ENCODE results near the gene GBE1. TPM values are rescaled to one million over a fixed set of nuclear protein-coding genes. Genes with fewer than 3 reads are reported as not detected.

Gene GBE1
- total RNA-seq, 4 donors from 2014 or later = 127 to 319 (median 239) TPM

DNA sequence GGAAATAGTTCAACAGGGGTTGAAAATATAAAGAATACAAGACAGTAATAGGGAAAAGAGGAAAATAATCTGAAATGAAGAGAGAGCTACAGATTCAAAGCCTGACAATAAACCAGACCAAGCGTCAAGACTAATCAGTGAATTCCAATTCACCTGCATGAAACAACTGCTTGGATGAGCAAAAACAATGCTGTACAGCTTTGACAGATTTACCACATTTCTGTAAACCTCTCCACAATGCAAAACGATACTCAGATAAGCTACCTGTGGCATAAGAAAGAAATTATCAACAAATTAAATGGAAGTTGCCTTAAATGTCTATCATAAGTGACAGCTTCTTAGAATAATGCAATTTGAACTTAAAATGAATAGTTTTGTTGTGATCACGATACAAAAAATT is 65.4 kb downstream of the GBE1 start:
- ATAC-seq (no peak), DNase-seq (no peak)
- Histone ChIP-seq H3K4me1 (peaks cover 0 to 17% of the 10 kb centered on the region in 2 donors), H3K9me3 (no peaks in the 10 kb centered on the region), H3K36me3 (peaks cover 0 to 13% of the 10 kb centered on the region in 2 donors), H3K27ac (no peak overlapping the region), H3K4me3 (no peak overlapping the region), H3K27me3 (no peaks in the 10 kb centered on the region)
- in situ Hi-C loops (cut with MboI; ENCODE audit: low sequenced_read_pairs in 4 of 4) = no loop called here
- no peak for TF ChIP-seq POLR2A (IDR thresholded peaks at IDR 0.05)
- TF ChIP-seq, protein P1, sequence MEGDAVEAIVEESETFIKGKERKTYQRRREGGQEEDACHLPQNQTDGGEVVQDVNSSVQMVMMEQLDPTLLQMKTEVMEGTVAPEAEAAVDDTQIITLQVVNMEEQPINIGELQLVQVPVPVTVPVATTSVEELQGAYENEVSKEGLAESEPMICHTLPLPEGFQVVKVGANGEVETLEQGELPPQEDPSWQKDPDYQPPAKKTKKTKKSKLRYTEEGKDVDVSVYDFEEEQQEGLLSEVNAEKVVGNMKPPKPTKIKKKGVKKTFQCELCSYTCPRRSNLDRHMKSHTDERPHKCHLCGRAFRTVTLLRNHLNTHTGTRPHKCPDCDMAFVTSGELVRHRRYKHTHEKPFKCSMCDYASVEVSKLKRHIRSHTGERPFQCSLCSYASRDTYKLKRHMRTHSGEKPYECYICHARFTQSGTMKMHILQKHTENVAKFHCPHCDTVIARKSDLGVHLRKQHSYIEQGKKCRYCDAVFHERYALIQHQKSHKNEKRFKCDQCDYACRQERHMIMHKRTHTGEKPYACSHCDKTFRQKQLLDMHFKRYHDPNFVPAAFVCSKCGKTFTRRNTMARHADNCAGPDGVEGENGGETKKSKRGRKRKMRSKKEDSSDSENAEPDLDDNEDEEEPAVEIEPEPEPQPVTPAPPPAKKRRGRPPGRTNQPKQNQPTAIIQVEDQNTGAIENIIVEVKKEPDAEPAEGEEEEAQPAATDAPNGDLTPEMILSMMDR (IDR thresholded peaks at IDR 0.05 in 4 of 5, conservative IDR thresholded peaks at IDR 0.05 in 1 of 5) = no peak
- intact Hi-C loops (cut with DNase I; ENCODE audit: low total_unique reads) = no loop called here

DNA sequence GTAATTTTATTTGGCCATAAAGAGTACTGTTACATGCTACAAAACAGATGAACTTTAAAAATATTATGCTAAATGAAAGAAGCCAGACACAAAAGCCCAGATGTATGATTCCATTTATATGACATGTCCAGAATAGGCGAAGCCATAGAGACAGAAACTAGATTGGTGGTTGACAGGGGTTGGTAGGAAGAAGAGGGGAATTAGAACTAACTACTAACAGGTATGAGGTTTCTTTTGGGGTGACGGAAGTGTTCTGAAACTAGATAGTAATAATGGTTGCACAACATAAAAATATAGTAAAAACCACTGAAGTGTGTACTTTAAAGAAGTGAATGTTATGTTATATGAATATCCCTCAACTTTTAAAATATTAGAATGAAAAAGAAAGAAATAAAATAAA is 66.1 kb downstream of the GBE1 start:
- peaks cover 0 to 17% of the 10 kb centered on the region in 2 donors for H3K36me3 ChIP-seq
- no peaks in the 10 kb centered on the region for H3K9me3 ChIP-seq
- peaks cover 0 to 17% of the 10 kb centered on the region in 2 donors for H3K4me1 ChIP-seq
- H3K4me3 ChIP-seq = no peak overlapping the region
- TF ChIP-seq, protein P1 (IDR thresholded peaks at IDR 0.05 in 4 of 5, conservative IDR thresholded peaks at IDR 0.05 in 1 of 5) = no peak
- no peak for TF ChIP-seq POLR2A (IDR thresholded peaks at IDR 0.05)
- no peak overlapping the region for H3K27ac ChIP-seq
- ATAC-seq = no peak
- in situ Hi-C loops (cut with MboI; ENCODE audit: low sequenced_read_pairs in 4 of 4) (no loop called here), intact Hi-C loops (cut with DNase I; ENCODE audit: low total_unique reads) (no loop called here)
- no peaks in the 10 kb centered on the region for H3K27me3 ChIP-seq
- DNase-seq = no peak

DNA sequence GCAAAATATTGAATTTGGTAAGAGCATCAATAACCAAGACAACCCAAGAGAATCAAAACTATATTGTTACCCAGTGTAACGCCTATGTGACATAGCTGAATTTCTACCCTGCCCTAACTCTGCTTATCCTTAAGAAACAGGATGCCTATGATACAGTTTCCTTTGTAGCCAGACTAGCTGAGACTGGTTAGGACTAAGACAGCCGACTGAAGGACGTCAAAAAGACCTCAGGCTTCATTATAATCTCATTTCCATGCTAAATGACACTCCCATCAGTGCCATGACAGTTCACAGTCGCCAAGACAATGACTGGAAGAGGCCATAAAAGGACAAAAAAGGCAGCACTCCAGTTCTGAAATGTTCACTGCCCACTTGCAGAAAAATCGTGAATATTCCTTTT is 66.8 kb downstream of the GBE1 start:
- Histone ChIP-seq H3K9me3 (no peaks in the 10 kb centered on the region), H3K4me3 (no peak overlapping the region), H3K36me3 (peaks cover 0 to 14% of the 10 kb centered on the region in 2 donors), H3K27ac (peak overlapping the region in 2 of 4 donors; percentile 1 to 10), H3K27me3 (no peaks in the 10 kb centered on the region), H3K4me1 (peaks cover 0 to 17% of the 10 kb centered on the region in 2 donors)
- in situ Hi-C loops (cut with MboI; ENCODE audit: low sequenced_read_pairs in 4 of 4) (no loop called here), intact Hi-C loops (cut with DNase I; ENCODE audit: low total_unique reads) (no loop called here)
- DNase-seq = no peak
- ATAC-seq = no peak
- no peak for TF ChIP-seq POLR2A (IDR thresholded peaks at IDR 0.05)
- TF ChIP-seq, protein P1 (IDR thresholded peaks at IDR 0.05 in 4 of 5, conservative IDR thresholded peaks at IDR 0.05 in 1 of 5) = no peak

DNA sequence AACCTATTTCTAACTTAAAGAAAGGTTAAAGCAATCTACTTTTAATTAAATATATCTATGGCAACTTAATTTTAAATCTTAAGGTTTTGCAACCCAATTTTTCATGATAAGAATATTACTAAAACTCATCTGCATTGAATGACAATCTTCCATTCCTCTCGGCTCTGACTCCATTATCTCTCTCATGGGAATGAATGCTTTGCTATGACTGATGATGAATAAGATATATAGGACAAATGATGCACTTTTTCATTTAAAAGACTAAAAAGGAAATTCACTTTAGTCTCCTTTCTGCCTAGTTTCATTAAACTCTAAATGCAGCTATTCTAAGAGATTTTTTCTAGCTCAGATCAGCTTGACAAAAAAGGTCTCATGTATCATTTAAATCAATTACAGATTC is 68.7 kb downstream of the GBE1 start:
- no peaks in the 10 kb centered on the region for H3K27me3 ChIP-seq
- in situ Hi-C loops (cut with MboI; ENCODE audit: low sequenced_read_pairs in 4 of 4) (no loop called here), intact Hi-C loops (cut with DNase I; ENCODE audit: low total_unique reads) (no loop called here)
- peaks cover 0 to 17% of the 10 kb centered on the region in 2 donors for H3K4me1 ChIP-seq
- ATAC-seq (no peak), DNase-seq (no peak)
- H3K36me3 ChIP-seq = peaks cover 0 to 12% of the 10 kb centered on the region in 2 donors
- H3K4me3 ChIP-seq = no peak overlapping the region
- H3K9me3 ChIP-seq = no peaks in the 10 kb centered on the region
- TF ChIP-seq, protein P1 (IDR thresholded peaks at IDR 0.05 in 4 of 5, conservative IDR thresholded peaks at IDR 0.05 in 1 of 5) = no peak
- TF ChIP-seq POLR2A (IDR thresholded peaks at IDR 0.05) = no peak
- no peak overlapping the region for H3K27ac ChIP-seq

DNA sequence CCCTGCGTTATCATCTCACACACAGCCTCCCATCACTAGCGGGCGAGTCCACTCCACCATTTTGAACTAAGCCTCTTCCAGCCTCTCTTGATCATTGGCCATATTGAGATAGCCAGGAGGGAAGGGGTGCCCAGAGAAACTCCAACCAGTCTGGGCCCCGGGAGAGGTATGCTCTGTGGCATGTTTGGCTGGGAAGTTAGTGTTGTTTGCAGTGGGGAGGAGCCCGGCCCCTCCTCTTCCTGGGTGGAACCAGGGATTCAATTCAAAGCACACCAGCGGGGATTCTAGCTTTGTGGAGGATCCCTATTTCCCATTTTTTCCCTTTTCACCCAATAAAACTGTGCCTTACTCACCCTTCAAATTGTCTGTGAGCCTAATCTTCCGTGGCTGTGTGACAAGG is 71.8 kb downstream of the GBE1 start:
- peaks cover 5 to 25% of the 10 kb centered on the region in 2 donors for H3K4me1 ChIP-seq
- ATAC-seq (peak in 1 of 2 donors; percentile 9), DNase-seq (no peak)
- in situ Hi-C loops (cut with MboI; ENCODE audit: low sequenced_read_pairs in 4 of 4) (no loop called here), intact Hi-C loops (cut with DNase I; ENCODE audit: low total_unique reads) (no loop called here)
- no peaks in the 10 kb centered on the region for H3K9me3 ChIP-seq
- H3K27ac ChIP-seq = no peak overlapping the region
- H3K36me3 ChIP-seq = peaks cover 0 to 24% of the 10 kb centered on the region in 2 donors
- TF ChIP-seq POLR2A (IDR thresholded peaks at IDR 0.05) = no peak
- TF ChIP-seq, protein P1 (IDR thresholded peaks at IDR 0.05 in 4 of 5, conservative IDR thresholded peaks at IDR 0.05 in 1 of 5) = no peak
- no peaks in the 10 kb centered on the region for H3K27me3 ChIP-seq
- no peak overlapping the region for H3K4me3 ChIP-seq

Measured in gastrocnemius medialis (tissue), 4 donors.